OCI-LY7 (cell line): Measurements from ENCODE around the gene AHNAK2.

Experiments
- CTCF ChIP-seq: fragments of 200-600 bp; sonication (generic); conservative IDR thresholded peaks from 2 replicates; pipeline ENCODE4 v1.5.1; 2014; ENCODE audit warnings: mild to moderate bottlenecking, antibody characterized with exemption, low read length, moderate library complexity, mixed read lengths
- EZH2phosphoT487 ChIP-seq: fragments of 200-600 bp; sonication (generic); IDR thresholded peaks from 2 replicates; pipeline ENCODE4 v1.6.1; 2018; ENCODE audit warnings: low read depth, borderline replicate concordance, mild to moderate bottlenecking, mixed run types, antibody characterized with exemption, low read length, moderate library complexity, mixed read lengths

- no peak for TF ChIP-seq CTCF
- TF ChIP-seq EZH2phosphoT487, result no peak
Measured at GRCh38 chr14:104980611-104981531, 2.7 kb upstream of the AHNAK2 start.
